WTC11 (cell line): ENCODE results near the gene RIOX2. TPM values are rescaled to one million over a fixed set of nuclear protein-coding genes. Genes with fewer than 3 reads are reported as not detected.
A peak's percentile ranks its signal among the peaks of the same experiment; 100 is the strongest.

Experiments used
- ATAC-seq: fragments of 200-7000 bp; cut with Tn5 transposase; 2 replicates; pipeline ENCODE4 v1.10.0; 2021; ENCODE audit warnings: mild to moderate bottlenecking, moderate library complexity
- CTCF ChIA-PET: fragments of 300-600 bp; sonication (Branson Sonifier 250); formaldehyde crosslinking; loops from one replicate; lab custom pipeline; 2021; ENCODE audit warnings: antibody characterized with exemption; lab: Charles Lee
- POLR2A ChIA-PET: fragments of 350-600 bp; sonication (Branson Sonifier 250); formaldehyde crosslinking; loops from one replicate; lab custom pipeline; 2021; ENCODE audit warnings: antibody characterized with exemption; lab: Charles Lee
- DNase-seq: peaks from one replicate; pipeline ENCODE4 v3.0.0; 2021; ENCODE audit warnings: low spot score
- H3K27ac Mint-ChIP-seq: 2 replicates; pipeline ENCODE4 v1.8.0; 2021; ENCODE audit warnings: mixed read lengths
- H3K27me3 Mint-ChIP-seq: 2 replicates; pipeline ENCODE4 v1.8.0; 2021; ENCODE audit warnings: low read depth, mild to moderate bottlenecking, moderate library complexity, mixed read lengths
- H3K36me3 Mint-ChIP-seq: 2 replicates; pipeline ENCODE4 v1.8.0; 2021; ENCODE audit warnings: mixed read lengths
- H3K4me1 Mint-ChIP-seq: 2 replicates; pipeline ENCODE4 v1.8.0; 2022; ENCODE audit warnings: mixed read lengths
- H3K4me3 Mint-ChIP-seq: 2 replicates; pipeline ENCODE4 v1.8.0; 2021; ENCODE audit warnings: mild to moderate bottlenecking, moderate library complexity, mixed read lengths
- H3K9me3 Mint-ChIP-seq: 2 replicates; pipeline ENCODE4 v1.8.0; 2021; ENCODE audit warnings: mixed read lengths
- CBFB ChIP-seq: sonication (generic); formaldehyde crosslinking; IDR thresholded peaks from 2 replicates; pipeline ENCODE4 v1.8.1; 2022; ENCODE audit warnings: mild to moderate bottlenecking, low read depth, missing genetic modification reagents
- CREM ChIP-seq: sonication (generic); formaldehyde crosslinking; IDR thresholded peaks from 2 replicates; pipeline ENCODE4 v1.8.1; 2022; ENCODE audit warnings: mild to moderate bottlenecking, missing genetic modification reagents, moderate library complexity
- CTCF ChIP-seq: fragments of 200-600 bp; IDR thresholded peaks from 2 replicates; pipeline ENCODE4 v1.8.0; 2022; ENCODE audit warnings: antibody characterized with exemption
- E2F1 ChIP-seq: sonication (generic); formaldehyde crosslinking; IDR thresholded peaks from 2 replicates; pipeline ENCODE4 v1.8.0; 2022; ENCODE audit warnings: mild to moderate bottlenecking, missing genetic modification reagents
- EMX1 ChIP-seq: fragments of 250-450 bp; sonication (Bioruptor Pico); IDR thresholded peaks from 2 replicates; pipeline ENCODE4 v1.8.0; 2021; ENCODE audit warnings: mild to moderate bottlenecking
- ERG ChIP-seq: fragments of 250-450 bp; sonication (Bioruptor Pico); IDR thresholded peaks from 2 replicates; pipeline ENCODE4 v1.8.0; 2021; ENCODE audit warnings: mild to moderate bottlenecking
- FOXK1 ChIP-seq: sonication (generic); formaldehyde crosslinking; IDR thresholded peaks from 2 replicates; pipeline ENCODE4 v1.8.0; 2022; ENCODE audit warnings: mild to moderate bottlenecking, moderate library complexity, missing genetic modification reagents
- FOXP1 ChIP-seq: sonication (generic); formaldehyde crosslinking; IDR thresholded peaks from 2 replicates; pipeline ENCODE4 v1.8.0; 2022; ENCODE audit warnings: missing genetic modification reagents, mild to moderate bottlenecking, moderate library complexity, borderline replicate concordance
- GABPB1 ChIP-seq: sonication (generic); formaldehyde crosslinking; IDR thresholded peaks from 2 replicates; pipeline ENCODE4 v1.8.1; 2023; ENCODE audit warnings: mild to moderate bottlenecking, missing genetic modification reagents
- HMGA2 ChIP-seq: fragments of 250-450 bp; sonication (Bioruptor Pico); IDR thresholded peaks from 2 replicates; pipeline ENCODE4 v1.4.0; 2021; ENCODE audit warnings: mild to moderate bottlenecking, moderate library complexity
- HMGXB4 ChIP-seq: sonication (generic); formaldehyde crosslinking; IDR thresholded peaks from 2 replicates; pipeline ENCODE4 v1.8.1; 2023; ENCODE audit warnings: mild to moderate bottlenecking, moderate library complexity, missing genetic modification reagents
- JUN ChIP-seq: sonication (generic); formaldehyde crosslinking; IDR thresholded peaks from 2 replicates; pipeline ENCODE4 v1.8.0; 2023; ENCODE audit warnings: mild to moderate bottlenecking, missing genetic modification reagents
- MAX ChIP-seq: sonication (generic); formaldehyde crosslinking; IDR thresholded peaks from 2 replicates; pipeline ENCODE4 v1.8.0; 2022; ENCODE audit warnings: mild to moderate bottlenecking, missing genetic modification reagents
- MLX ChIP-seq: sonication (generic); formaldehyde crosslinking; IDR thresholded peaks from 2 replicates; pipeline ENCODE4 v1.8.1; 2023; ENCODE audit warnings: mild to moderate bottlenecking, missing genetic modification reagents, moderate library complexity
- NFATC4 ChIP-seq: fragments of 250-450 bp; sonication (Bioruptor Pico); IDR thresholded peaks from 2 replicates; pipeline ENCODE4 v1.9.0; 2021; ENCODE audit warnings: mild to moderate bottlenecking
- NR3C1 ChIP-seq: sonication (generic); formaldehyde crosslinking; conservative IDR thresholded peaks from 2 replicates; pipeline ENCODE4 v1.8.1; 2023; ENCODE audit warnings: low read depth, mild to moderate bottlenecking, missing genetic modification reagents
- PREB ChIP-seq: sonication (generic); formaldehyde crosslinking; IDR thresholded peaks from 2 replicates; pipeline ENCODE4 v1.8.1; 2022; ENCODE audit warnings: mild to moderate bottlenecking, missing genetic modification reagents, moderate library complexity, borderline replicate concordance
- SMAD3 ChIP-seq: sonication (generic); formaldehyde crosslinking; IDR thresholded peaks from 2 replicates; pipeline ENCODE4 v1.8.0; 2022; ENCODE audit warnings: missing genetic modification reagents, mild to moderate bottlenecking, borderline replicate concordance
- SOX15 ChIP-seq: fragments of 250-450 bp; sonication (Bioruptor Pico); IDR thresholded peaks from 2 replicates; pipeline ENCODE4 v1.9.0; 2021; ENCODE audit warnings: mild to moderate bottlenecking
- STAT6 ChIP-seq: sonication (generic); formaldehyde crosslinking; conservative IDR thresholded peaks from 2 replicates; pipeline ENCODE4 v1.8.1; 2023; ENCODE audit warnings: mild to moderate bottlenecking, low read depth, missing genetic modification reagents, moderate library complexity
- TCF7 ChIP-seq: sonication (generic); formaldehyde crosslinking; IDR thresholded peaks from 2 replicates; pipeline ENCODE4 v1.8.0; 2022; ENCODE audit warnings: mild to moderate bottlenecking, low read depth, missing genetic modification reagents, moderate library complexity
- TEAD1 ChIP-seq: sonication (generic); formaldehyde crosslinking; IDR thresholded peaks from 2 replicates; pipeline ENCODE4 v1.8.0; 2022; ENCODE audit warnings: mild to moderate bottlenecking, missing genetic modification reagents
- ZNF138 ChIP-seq: sonication (generic); formaldehyde crosslinking; conservative IDR thresholded peaks from 2 replicates; pipeline ENCODE4 v1.8.1; 2022; ENCODE audit warnings: mild to moderate bottlenecking, moderate library complexity, missing genetic modification reagents
- ZNF263 ChIP-seq: sonication (generic); formaldehyde crosslinking; IDR thresholded peaks from 2 replicates; pipeline ENCODE4 v1.8.1; 2022; ENCODE audit warnings: low read depth, mild to moderate bottlenecking, moderate library complexity, missing genetic modification reagents
- ZNF416 ChIP-seq: fragments of 250-450 bp; sonication (Bioruptor Pico); IDR thresholded peaks from 2 replicates; pipeline ENCODE4 v1.9.0; 2021; ENCODE audit warnings: mild to moderate bottlenecking, inconsistent platforms
- ZNF423 ChIP-seq: fragments of 250-450 bp; sonication (Bioruptor Pico); IDR thresholded peaks from 2 replicates; pipeline ENCODE4 v2.1.2; 2022; ENCODE audit warnings: mild to moderate bottlenecking, moderate library complexity
- total RNA-seq: library from RNA; stranded (reverse); gene quantifications from 3 replicates; pipeline ENCODE4 v1.2.3, GENCODE V29; 2021

Gene RIOX2
- total RNA-seq, 1 experiment from 2014 or later, result 11.0 TPM

- POLR2A ChIA-PET, result no interaction called here
- no peaks in the 10 kb centered on the region for H3K27me3 Mint-ChIP-seq
- H3K9me3 Mint-ChIP-seq, result no peaks in the 10 kb centered on the region
- peaks cover 8% of the 10 kb centered on the region; the same call in 1 of the 2 replicates for H3K36me3 Mint-ChIP-seq
- H3K4me3 Mint-ChIP-seq, result no peak overlapping the region
- H3K27ac Mint-ChIP-seq, result peak overlapping the region; percentile 3; the same call in 1 of the 2 replicates
- TF ChIP-seq EMX1 (CRISPR knock-in tag) (no peak), TEAD1 (CRISPR knock-in tag) (no peak), GABPB1 (CRISPR knock-in tag) (no peak), FOXP1 (no peak), SOX15 (no peak), JUN (CRISPR knock-in tag) (no peak), SMAD3 (CRISPR knock-in tag) (no peak), CTCF (no peak), NFATC4 (CRISPR knock-in tag) (no peak), PREB (CRISPR knock-in tag) (no peak), HMGA2 (CRISPR knock-in tag) (no peak), TCF7 (no peak), ZNF423 (CRISPR knock-in tag) (no peak), CBFB (CRISPR knock-in tag) (no peak), ZNF138 (CRISPR knock-in tag) (no peak), E2F1 (CRISPR knock-in tag) (no peak), STAT6 (CRISPR knock-in tag) (no peak), ZNF263 (CRISPR knock-in tag) (no peak), ERG (CRISPR knock-in tag) (no peak)
- CTCF ChIA-PET, result interaction anchor here (0.8 to 1.3 kb wide), 2 partner anchors 72 to 75 kb away, joined by 3 to 4 read pairs; partner anchors contain the start of gene CRYBG3
- ATAC-seq (peak; percentile 58), DNase-seq (no peak)
- H3K4me1 Mint-ChIP-seq, result peaks cover 35% of the 10 kb centered on the region
These were observed 76.1 kb downstream of the RIOX2 start for GRCh38 chr3:97896129-97896528.

GRCh38 chr3:97895216-97895615, 77.0 kb downstream of the RIOX2 start:
- CTCF ChIA-PET, result interaction anchor here (0.8 to 1.3 kb wide), 2 partner anchors 73 to 74 kb away, joined by 3 to 4 read pairs; partner anchors contain the start of gene CRYBG3
- ATAC-seq (no peak), DNase-seq (no peak)
- no peaks in the 10 kb centered on the region for H3K27me3 Mint-ChIP-seq
- no peaks in the 10 kb centered on the region for H3K9me3 Mint-ChIP-seq
- POLR2A ChIA-PET, result no interaction called here
- H3K4me1 Mint-ChIP-seq, result peaks cover 35% of the 10 kb centered on the region
- H3K27ac Mint-ChIP-seq, result no peak overlapping the region
- peaks cover 4% of the 10 kb centered on the region; the same call in 1 of the 2 replicates for H3K36me3 Mint-ChIP-seq
- H3K4me3 Mint-ChIP-seq, result no peak overlapping the region
- TF ChIP-seq NR3C1 (CRISPR knock-in tag) (no peak), FOXK1 (no peak), MAX (CRISPR knock-in tag) (no peak), HMGXB4 (CRISPR knock-in tag) (no peak), MLX (CRISPR knock-in tag) (no peak), ZNF423 (CRISPR knock-in tag) (no peak), CREM (CRISPR knock-in tag) (no peak), ZNF416 (no peak)
